ENCODE data around the gene HOXD13. TPM values are rescaled to one million over a fixed set of nuclear protein-coding genes. Genes with fewer than 3 reads are reported as not detected.

The HOXD13 gene
- total and polyA plus RNA-seq, 2 donors (not counting 1 experiment from before 2014, with no cell fraction given): not detected

DNA sequence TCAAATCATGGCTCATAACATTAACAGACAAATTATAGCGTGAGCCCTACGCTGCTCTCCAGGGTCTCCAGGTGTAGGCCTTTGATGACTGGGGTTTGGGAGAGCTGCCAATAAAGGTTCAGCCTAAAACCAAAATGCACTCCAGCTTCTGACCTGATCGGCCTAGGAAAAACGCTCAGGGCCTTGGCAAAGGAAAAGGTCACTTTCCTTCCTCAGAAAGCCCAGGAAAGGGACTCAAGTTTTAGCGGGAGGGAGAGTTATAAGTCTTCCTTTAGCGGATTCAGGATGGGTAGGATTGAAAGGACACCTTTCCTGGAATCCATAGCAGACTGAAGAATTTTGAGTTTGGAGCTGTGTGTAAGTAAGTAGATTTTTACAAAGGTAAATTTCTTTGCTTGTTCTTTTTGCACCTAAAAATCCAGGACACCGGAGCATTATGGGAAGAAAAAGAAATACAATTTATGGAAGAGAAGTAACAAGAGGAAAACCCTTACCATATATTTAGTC lies 17.5 kb upstream of the HOXD13 start:
- H3K27me3 Mint-ChIP-seq: peaks cover 78% of the 10 kb centered on the region
- no peak overlapping the region for H3K27ac Mint-ChIP-seq
- H3K4me1 Mint-ChIP-seq: peaks cover 5% of the 10 kb centered on the region
- peaks cover 3% of the 10 kb centered on the region for H3K9me3 Mint-ChIP-seq (ENCODE audit: insufficient read depth)
- Histone ChIP-seq H3K27me3 (replicated peaks in 1 of 4; ENCODE audit: control extremely low read depth in 1 of 4, control insufficient read depth in 3 of 4, insufficient read depth in 4 of 4, low read length in 3 of 4) (peaks cover 1 to 86% (median 68%) of the 10 kb centered on the region in 4 experiments), H3K9ac (ENCODE audit: low read length) (no peak overlapping the region), H3K9me3 (ENCODE audit: control extremely low read depth in 1 of 3, control insufficient read depth in 2 of 3, insufficient read depth in 1 of 3, low read length in 2 of 3) (peaks cover 0 to 31% (median 7%) of the 10 kb centered on the region in 3 donors), H2AFZ (ENCODE audit: insufficient read depth, low read depth, low read length, poor library complexity, severe bottlenecking) (no peak overlapping the region), H3K36me3 (replicated peaks in 1 of 2; ENCODE audit: control extremely low read depth in 1 of 2, control insufficient read depth in 1 of 2, extremely low read depth in 1 of 2, insufficient read depth in 2 of 2, low read length in 1 of 2) (no peaks in the 10 kb centered on the region), H3K4me1 (ENCODE audit: control insufficient read depth in 2 of 2, insufficient read depth in 2 of 2, low read length in 2 of 2) (peaks cover 3 to 18% of the 10 kb centered on the region in 2 donors), H3K79me2 (ENCODE audit: control insufficient read depth, insufficient read depth, low read length) (no peaks in the 10 kb centered on the region), H3K4me2 (replicated peaks; ENCODE audit: low read depth, low read length, poor library complexity, severe bottlenecking) (no peak overlapping the region), H3K27ac (ENCODE audit: low read length in 2 of 2) (no peak overlapping the region), H4K20me1 (ENCODE audit: control insufficient read depth, insufficient read depth, low read length, poor library complexity, severe bottlenecking) (no peaks in the 10 kb centered on the region), H3K4me3 (ENCODE audit: control extremely low read depth in 1 of 5, extremely low read depth in 1 of 5, insufficient read depth in 1 of 5, low read depth in 2 of 5, low read length in 4 of 5) (no peak overlapping the region)
- TF ChIP-seq, protein P1, sequence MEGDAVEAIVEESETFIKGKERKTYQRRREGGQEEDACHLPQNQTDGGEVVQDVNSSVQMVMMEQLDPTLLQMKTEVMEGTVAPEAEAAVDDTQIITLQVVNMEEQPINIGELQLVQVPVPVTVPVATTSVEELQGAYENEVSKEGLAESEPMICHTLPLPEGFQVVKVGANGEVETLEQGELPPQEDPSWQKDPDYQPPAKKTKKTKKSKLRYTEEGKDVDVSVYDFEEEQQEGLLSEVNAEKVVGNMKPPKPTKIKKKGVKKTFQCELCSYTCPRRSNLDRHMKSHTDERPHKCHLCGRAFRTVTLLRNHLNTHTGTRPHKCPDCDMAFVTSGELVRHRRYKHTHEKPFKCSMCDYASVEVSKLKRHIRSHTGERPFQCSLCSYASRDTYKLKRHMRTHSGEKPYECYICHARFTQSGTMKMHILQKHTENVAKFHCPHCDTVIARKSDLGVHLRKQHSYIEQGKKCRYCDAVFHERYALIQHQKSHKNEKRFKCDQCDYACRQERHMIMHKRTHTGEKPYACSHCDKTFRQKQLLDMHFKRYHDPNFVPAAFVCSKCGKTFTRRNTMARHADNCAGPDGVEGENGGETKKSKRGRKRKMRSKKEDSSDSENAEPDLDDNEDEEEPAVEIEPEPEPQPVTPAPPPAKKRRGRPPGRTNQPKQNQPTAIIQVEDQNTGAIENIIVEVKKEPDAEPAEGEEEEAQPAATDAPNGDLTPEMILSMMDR (IDR thresholded peaks at IDR 0.05): no peak
- TF ChIP-seq EZH2 (IDR thresholded peaks at IDR 0.05; ENCODE audit: borderline replicate concordance, insufficient read depth, low read depth, low read length, poor library complexity, severe bottlenecking): no peak
- ATAC-seq (ENCODE audit: low read depth) (no peak), DNase-seq (no peak)
- intact Hi-C loops (cut with micrococcal nuclease): loop anchor here (5.0 kb wide), 1 partner anchor 57 kb away; no protein-coding TSS in a partner anchor
- WGBS (ENCODE audit: insufficient coverage): 22% methylated on average over 4 of the region's 7 CpGs
- no peak overlapping the region for H3K4me3 Mint-ChIP-seq
- ChIA-PET POLR2A (no interaction called here), CTCF (interaction anchor here (1.0 kb wide), 1 partner anchor 21 kb away, joined by 3 read pairs; no protein-coding TSS in a partner anchor)

DNA sequence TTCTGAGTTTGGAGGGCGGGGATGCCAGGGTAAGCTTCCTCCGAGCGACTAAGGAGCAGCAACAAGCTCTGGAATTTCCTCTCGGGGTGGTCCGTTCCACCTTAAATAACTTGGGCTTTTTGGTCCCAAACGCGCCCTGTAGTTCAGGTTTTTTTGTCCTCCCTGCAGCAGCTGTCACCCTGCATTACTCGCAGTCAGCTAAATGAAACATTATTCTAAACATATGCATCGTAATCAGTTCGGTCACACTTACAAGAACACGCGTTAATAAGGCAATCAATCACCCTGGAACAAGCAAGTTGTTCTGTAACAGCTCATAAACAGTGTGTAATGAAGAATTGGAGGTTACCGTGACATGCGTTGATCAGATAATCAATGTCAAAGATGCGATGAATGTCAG lies 17.0 kb upstream of the HOXD13 start:
- Mint-ChIP-seq H3K27me3 (peaks cover 73% of the 10 kb centered on the region), H3K4me3 (no peak overlapping the region), H3K9me3 (ENCODE audit: insufficient read depth) (peaks cover 3% of the 10 kb centered on the region), H3K27ac (no peak overlapping the region), H3K4me1 (peaks cover 5% of the 10 kb centered on the region)
- H3K9me3 ChIP-seq (ENCODE audit: control extremely low read depth in 1 of 3, control insufficient read depth in 2 of 3, insufficient read depth in 1 of 3, low read length in 2 of 3): peaks cover 0 to 33% (median 7%) of the 10 kb centered on the region in 3 donors
- no peak overlapping the region for H3K4me2 ChIP-seq (replicated peaks; ENCODE audit: low read depth, low read length, poor library complexity, severe bottlenecking)
- H2AFZ ChIP-seq (ENCODE audit: insufficient read depth, low read depth, low read length, poor library complexity, severe bottlenecking): no peak overlapping the region
- TF ChIP-seq EZH2 (IDR thresholded peaks at IDR 0.05; ENCODE audit: borderline replicate concordance, insufficient read depth, low read depth, low read length, poor library complexity, severe bottlenecking): no peak
- TF ChIP-seq, protein P1 (IDR thresholded peaks at IDR 0.05): no peak
- ATAC-seq (ENCODE audit: low read depth): no peak
- WGBS (ENCODE audit: insufficient coverage): 13% methylated on average over 10 of the region's 15 CpGs
- peak; percentile 28 for DNase-seq
- H3K9ac ChIP-seq (ENCODE audit: low read length): no peak overlapping the region
- H4K20me1 ChIP-seq (ENCODE audit: control insufficient read depth, insufficient read depth, low read length, poor library complexity, severe bottlenecking): no peaks in the 10 kb centered on the region
- ChIA-PET POLR2A (no interaction called here), CTCF (interaction anchor here (1.0 kb wide), 1 partner anchor 21 kb away, joined by 3 read pairs; no protein-coding TSS in a partner anchor)
- H3K79me2 ChIP-seq (ENCODE audit: control insufficient read depth, insufficient read depth, low read length): no peaks in the 10 kb centered on the region
- peaks cover 3 to 18% of the 10 kb centered on the region in 2 donors for H3K4me1 ChIP-seq (ENCODE audit: control insufficient read depth in 2 of 2, insufficient read depth in 2 of 2, low read length in 2 of 2)
- no peak overlapping the region for H3K4me3 ChIP-seq (ENCODE audit: control extremely low read depth in 1 of 5, extremely low read depth in 1 of 5, insufficient read depth in 1 of 5, low read depth in 2 of 5, low read length in 4 of 5)
- intact Hi-C loops (cut with micrococcal nuclease): loop anchor here (5.0 kb wide), 1 partner anchor 57 kb away; no protein-coding TSS in a partner anchor
- no peaks in the 10 kb centered on the region for H3K36me3 ChIP-seq (replicated peaks in 1 of 2; ENCODE audit: control extremely low read depth in 1 of 2, control insufficient read depth in 1 of 2, extremely low read depth in 1 of 2, insufficient read depth in 2 of 2, low read length in 1 of 2)
- H3K27me3 ChIP-seq (replicated peaks in 1 of 4; ENCODE audit: control extremely low read depth in 1 of 4, control insufficient read depth in 3 of 4, insufficient read depth in 4 of 4, low read length in 3 of 4): peaks cover 1 to 84% (median 65%) of the 10 kb centered on the region in 4 experiments
- H3K27ac ChIP-seq (ENCODE audit: low read length in 2 of 2): no peak overlapping the region

Data from B cell (primary cell).